ENCODE data around the gene NAA38. TPM values are rescaled to one million over a fixed set of nuclear protein-coding genes. Genes with fewer than 3 reads are reported as not detected.
A peak's percentile ranks its signal among the peaks of the same experiment; 100 is the strongest.

The NAA38 gene
- total RNA-seq, 4 donors from 2014 or later: 57.4 to 133 (median 96.6) TPM

DNA sequence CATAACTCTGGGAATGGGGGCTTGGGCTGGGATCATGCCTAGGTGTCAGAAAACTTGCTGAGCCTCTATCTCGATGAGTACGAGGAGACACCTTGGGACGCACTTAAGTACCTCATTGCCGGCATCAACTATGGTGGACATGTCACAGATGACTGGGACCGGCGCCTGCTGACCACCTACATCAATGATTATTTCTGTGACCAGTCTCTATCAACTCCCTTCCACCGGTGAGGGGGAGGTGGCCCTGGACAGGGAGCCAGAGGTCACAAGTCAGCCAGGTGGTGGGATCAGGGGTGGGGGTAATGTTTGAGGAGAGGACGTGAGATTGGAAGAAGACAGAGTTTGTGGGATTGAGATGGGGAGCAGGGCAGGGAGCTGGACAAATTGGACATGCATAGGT is 26.7 kb downstream of the NAA38 start:
- Histone ChIP-seq H3K4me1 (peaks cover 5% of the 10 kb centered on the region in 2 donors), H3K27ac (no peak overlapping the region), H3K27me3 (no peaks in the 10 kb centered on the region), H3K9me3 (no peaks in the 10 kb centered on the region), H3K4me3 (no peak overlapping the region), H3K36me3 (no peaks in the 10 kb centered on the region)
- TF ChIP-seq POLR2A (IDR thresholded peaks at IDR 0.05): no peak
- TF ChIP-seq, protein P1, sequence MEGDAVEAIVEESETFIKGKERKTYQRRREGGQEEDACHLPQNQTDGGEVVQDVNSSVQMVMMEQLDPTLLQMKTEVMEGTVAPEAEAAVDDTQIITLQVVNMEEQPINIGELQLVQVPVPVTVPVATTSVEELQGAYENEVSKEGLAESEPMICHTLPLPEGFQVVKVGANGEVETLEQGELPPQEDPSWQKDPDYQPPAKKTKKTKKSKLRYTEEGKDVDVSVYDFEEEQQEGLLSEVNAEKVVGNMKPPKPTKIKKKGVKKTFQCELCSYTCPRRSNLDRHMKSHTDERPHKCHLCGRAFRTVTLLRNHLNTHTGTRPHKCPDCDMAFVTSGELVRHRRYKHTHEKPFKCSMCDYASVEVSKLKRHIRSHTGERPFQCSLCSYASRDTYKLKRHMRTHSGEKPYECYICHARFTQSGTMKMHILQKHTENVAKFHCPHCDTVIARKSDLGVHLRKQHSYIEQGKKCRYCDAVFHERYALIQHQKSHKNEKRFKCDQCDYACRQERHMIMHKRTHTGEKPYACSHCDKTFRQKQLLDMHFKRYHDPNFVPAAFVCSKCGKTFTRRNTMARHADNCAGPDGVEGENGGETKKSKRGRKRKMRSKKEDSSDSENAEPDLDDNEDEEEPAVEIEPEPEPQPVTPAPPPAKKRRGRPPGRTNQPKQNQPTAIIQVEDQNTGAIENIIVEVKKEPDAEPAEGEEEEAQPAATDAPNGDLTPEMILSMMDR (IDR thresholded peaks at IDR 0.05 in 4 of 5, conservative IDR thresholded peaks at IDR 0.05 in 1 of 5): no peak
- intact Hi-C loops (cut with DNase I; ENCODE audit: low total_unique reads) (loop anchor here (5.0 to 10.0 kb wide), 3 partner anchors 203 to 816 kb away; partner anchors contain the start of genes ACADVL, DLG4, RNASEK and SAT2), in situ Hi-C loops (cut with MboI; ENCODE audit: low sequenced_read_pairs in 4 of 4) (no loop called here)
- no peak for DNase-seq
- ATAC-seq: no peak

- DNase-seq: no peak
- in situ Hi-C loops (cut with MboI; ENCODE audit: low sequenced_read_pairs in 4 of 4): no loop called here
- H3K4me1 ChIP-seq: no peaks in the 10 kb centered on the region
- H3K27me3 ChIP-seq: no peaks in the 10 kb centered on the region
- H3K36me3 ChIP-seq: no peaks in the 10 kb centered on the region
- no peaks in the 10 kb centered on the region for H3K9me3 ChIP-seq
- no peak overlapping the region for H3K4me3 ChIP-seq
- TF ChIP-seq, protein P1 (IDR thresholded peaks at IDR 0.05 in 4 of 5, conservative IDR thresholded peaks at IDR 0.05 in 1 of 5): peak in 1 of 5 experiments; percentile 13
- TF ChIP-seq POLR2A (IDR thresholded peaks at IDR 0.05): no peak
- H3K27ac ChIP-seq: no peak overlapping the region
- peak in 1 of 2 donors; percentile 55 for ATAC-seq
- intact Hi-C loops (cut with DNase I; ENCODE audit: low total_unique reads): no loop called here
Measured at GRCh38 chr17:7825206-7825990, 32.0 kb downstream of the NAA38 start.

- in situ Hi-C loops (cut with MboI; ENCODE audit: low sequenced_read_pairs in 4 of 4): no loop called here
- ATAC-seq (no peak), DNase-seq (no peak)
- intact Hi-C loops (cut with DNase I; ENCODE audit: low total_unique reads): loop anchor here (5.0 kb wide), 1 partner anchor 82 kb away; no protein-coding TSS in a partner anchor
- Histone ChIP-seq H3K36me3 (no peaks in the 10 kb centered on the region), H3K9me3 (no peaks in the 10 kb centered on the region), H3K27me3 (no peaks in the 10 kb centered on the region), H3K4me1 (no peaks in the 10 kb centered on the region), H3K27ac (no peak overlapping the region), H3K4me3 (no peak overlapping the region)
- TF ChIP-seq, protein P1 (IDR thresholded peaks at IDR 0.05 in 4 of 5, conservative IDR thresholded peaks at IDR 0.05 in 1 of 5): no peak
- no peak for TF ChIP-seq POLR2A (IDR thresholded peaks at IDR 0.05)
Measured at GRCh38 chr17:7824021-7824924, 33.1 kb downstream of the NAA38 start.

GRCh38 chr17:7823581-7824001 is 33.8 kb downstream of the NAA38 start:
- Histone ChIP-seq H3K27me3 (no peaks in the 10 kb centered on the region), H3K27ac (no peak overlapping the region), H3K36me3 (no peaks in the 10 kb centered on the region), H3K4me3 (no peak overlapping the region), H3K4me1 (no peaks in the 10 kb centered on the region), H3K9me3 (no peaks in the 10 kb centered on the region)
- in situ Hi-C loops (cut with MboI; ENCODE audit: low sequenced_read_pairs in 4 of 4): no loop called here
- TF ChIP-seq POLR2A (IDR thresholded peaks at IDR 0.05): no peak
- intact Hi-C loops (cut with DNase I; ENCODE audit: low total_unique reads): loop anchor here (1.0 to 5.0 kb wide), 3 partner anchors 28 to 165 kb away; no protein-coding TSS in a partner anchor
- ATAC-seq: no peak
- no peak for DNase-seq

DNA sequence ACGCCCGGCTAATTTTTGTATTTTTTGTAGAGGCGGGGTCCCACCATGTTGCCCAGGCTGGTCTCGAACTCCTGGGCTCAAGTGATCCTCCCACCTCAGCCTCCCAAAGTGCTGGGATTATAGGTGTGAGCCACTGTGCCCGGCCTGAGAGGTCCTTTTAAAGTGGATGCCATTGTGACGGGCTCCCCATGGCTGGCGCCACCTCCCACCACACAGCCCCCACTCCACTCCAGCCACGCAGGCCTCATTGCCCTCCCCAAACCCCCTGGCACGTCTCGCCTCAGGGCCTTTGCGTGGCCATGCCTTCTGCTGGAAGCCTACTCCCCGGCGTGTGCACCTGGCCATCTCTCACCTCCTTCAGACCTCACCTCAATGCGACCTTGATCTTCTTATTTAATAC is 35.2 kb downstream of the NAA38 start:
- H3K27ac ChIP-seq: no peak overlapping the region
- TF ChIP-seq, protein P1 (IDR thresholded peaks at IDR 0.05 in 4 of 5, conservative IDR thresholded peaks at IDR 0.05 in 1 of 5): no peak
- TF ChIP-seq POLR2A (IDR thresholded peaks at IDR 0.05): no peak
- no peaks in the 10 kb centered on the region for H3K9me3 ChIP-seq
- no peak for ATAC-seq
- intact Hi-C loops (cut with DNase I; ENCODE audit: low total_unique reads) (loop anchor here (2.0 to 5.0 kb wide), 2 partner anchors 80 to 167 kb away; no protein-coding TSS in a partner anchor), in situ Hi-C loops (cut with MboI; ENCODE audit: low sequenced_read_pairs in 4 of 4) (no loop called here)
- H3K4me3 ChIP-seq: no peak overlapping the region
- DNase-seq: no peak
- no peaks in the 10 kb centered on the region for H3K27me3 ChIP-seq
- no peaks in the 10 kb centered on the region for H3K36me3 ChIP-seq
- no peaks in the 10 kb centered on the region for H3K4me1 ChIP-seq

All from gastrocnemius medialis (tissue), 4 donors.